GM12878 (cell line): Measurements from ENCODE around the gene SPACDR. TPM values are rescaled to one million over a fixed set of nuclear protein-coding genes. Genes with fewer than 3 reads are reported as not detected.

Experiments
- EP300 ChIP-seq, 2 experiments: fragments of 150-350 bp in 1 of 2; IDR thresholded peaks; 2 replicates each; pipeline ENCODE4 v1.6.1; 2011 to 2012; ENCODE audit warnings: low read depth in 2 of 2, low read length in 2 of 2, borderline replicate concordance in 1 of 2, improper control_type of control experiment in 1 of 2, inconsistent platforms in 1 of 2; ENCODE audit not compliant: control insufficient read depth in 1 of 2
- HDAC6 ChIP-seq: fragments of 200-600 bp; sonication (generic); IDR thresholded peaks from one replicate; pipeline ENCODE4 v1.8.0; 2017; ENCODE audit warnings: antibody characterized with exemption; ENCODE audit not compliant: unreplicated experiment
- IKZF2 ChIP-seq, 2 experiments: fragments of 450-650 bp; IDR thresholded peaks; 2 replicates each; pipeline ENCODE4 v1.6.1; 2017; ENCODE audit warnings: mild to moderate bottlenecking in 2 of 2, moderate library complexity in 2 of 2
- IRF3 ChIP-seq: fragments of 450-650 bp; IDR thresholded peaks from 2 replicates; pipeline ENCODE4 v1.6.1; 2014; ENCODE audit warnings: mild to moderate bottlenecking
- POLR2AphosphoS2 ChIP-seq: IDR thresholded peaks from 2 replicates; pipeline ENCODE4 v1.6.1; 2011; ENCODE audit warnings: low read depth, mild to moderate bottlenecking, low read length, improper control_type of control experiment, moderate library complexity
- RELA ChIP-seq: fragments of 450-650 bp; IDR thresholded peaks from 2 replicates; pipeline ENCODE4 v1.8.0; 2014; ENCODE audit warnings: borderline replicate concordance; ENCODE audit not compliant: partially characterized antibody
- REST ChIP-seq: IDR thresholded peaks from 2 replicates; pipeline ENCODE4 v1.6.1; 2012; ENCODE audit warnings: mild to moderate bottlenecking, low read depth, low read length
- SPI1 ChIP-seq: IDR thresholded peaks from 2 replicates; pipeline ENCODE4 v1.6.1; 2011; ENCODE audit warnings: low read depth, mild to moderate bottlenecking, low read length, moderate library complexity, borderline replicate concordance; ENCODE audit not compliant: insufficient read depth
- SUZ12 ChIP-seq: fragments of 200-600 bp; sonication (generic); IDR thresholded peaks from one replicate; pipeline ENCODE4 v1.6.1; 2018; ENCODE audit warnings: antibody characterized with exemption, mild to moderate bottlenecking; ENCODE audit not compliant: unreplicated experiment
- TARDBP ChIP-seq: IDR thresholded peaks from 2 replicates; pipeline ENCODE4 v1.6.1; 2016; ENCODE audit warnings: borderline replicate concordance
- TBL1XR1 ChIP-seq: IDR thresholded peaks from 2 replicates; pipeline ENCODE4 v1.6.1; 2012; ENCODE audit warnings: low read depth, low read length, improper control_type of control experiment
- ZBTB4 ChIP-seq: fragments of 450-650 bp; formaldehyde crosslinking; IDR thresholded peaks from 2 replicates; pipeline ENCODE4 v1.4.0; 2022; ENCODE audit warnings: mild to moderate bottlenecking, moderate library complexity
- ZNF274 ChIP-seq: IDR thresholded peaks from one replicate; pipeline ENCODE4 v1.8.0; 2011; ENCODE audit not compliant: insufficient read length, insufficient read depth
- polyA plus RNA-seq, 11 experiments: library from polyadenylated mRNA; depleted of rRNA in 4 of 11; unstranded in 6 of 11; stranded (reverse) in 5 of 11; fragments of >200 nt; fragmentation: Nextera tagmentation in 4 of 11; fragmentation: Illumina TruSeq in 1 of 11; extraction: Ambion mirVana in 4 of 11; extraction: Trizol in 1 of 11; gene quantifications; 1 replicate in 1 of 11; 2 replicates in 10 of 11; pipeline versions ENCODE4 v1.2.1 to v1.2.3, GENCODE V29; 2011 to 2016; ENCODE audit warnings: inconsistent platforms in 2 of 11, missing spikeins in 2 of 11, low read depth in 1 of 11
- total RNA-seq, 4 experiments: library from RNA; depleted of rRNA in 3 of 4; stranded (reverse); fragments of >200 nt in 3 of 4; fragmentation: Illumina TruSeq in 1 of 4; extraction: Trizol in 1 of 4; gene quantifications; 2 replicates each; pipeline versions ENCODE4 v1.2.1 to v1.2.3, GENCODE V29; 2013 to 2021
- TF ChIP-seq, protein P1 (sequence below): fragments of 150-350 bp; IDR thresholded peaks from 2 replicates; pipeline ENCODE4 v1.6.1; 2014; ENCODE audit warnings: mild to moderate bottlenecking, low read depth, low read length
- TF ChIP-seq, protein P2 (sequence below): IDR thresholded peaks from 2 replicates; pipeline ENCODE4 v1.6.1; 2011; ENCODE audit warnings: low read depth, mild to moderate bottlenecking, low read length, moderate library complexity, borderline replicate concordance; ENCODE audit errors: extremely low read depth
- TF ChIP-seq, protein P3 (sequence below): fragments of 450-650 bp; IDR thresholded peaks from 2 replicates; pipeline ENCODE4 v1.6.1; 2018; ENCODE audit warnings: mild to moderate bottlenecking, low read depth, moderate library complexity; ENCODE audit not compliant: partially characterized antibody

SPACDR gene
- total and polyA plus RNA-seq, 10 of the 15 experiments (the other 5 are each of a cell fraction or from before 2014, with no cell fraction given): 0.18 to 1.5 (median 0.63) TPM

DNA sequence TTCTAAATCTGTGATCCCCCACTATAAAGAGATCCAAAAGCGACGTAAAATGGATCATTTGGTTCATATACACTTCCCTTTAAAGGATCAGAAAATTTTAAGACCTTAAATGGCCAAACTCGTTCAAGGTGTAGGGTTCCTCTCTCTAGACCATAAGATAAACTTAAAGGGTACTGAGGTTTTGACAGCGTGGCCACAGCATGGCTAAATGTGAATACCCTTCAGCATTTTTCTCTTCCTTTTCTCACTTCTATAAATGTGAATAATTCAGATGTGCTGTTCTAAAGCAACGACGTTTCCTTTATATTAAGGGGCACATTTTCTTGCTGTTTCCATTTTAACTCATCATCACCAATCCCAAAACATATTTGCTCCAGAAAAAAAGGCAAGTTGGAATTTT, 40.7 kb downstream of the SPACDR start (continued):
- TF ChIP-seq, protein P1, sequence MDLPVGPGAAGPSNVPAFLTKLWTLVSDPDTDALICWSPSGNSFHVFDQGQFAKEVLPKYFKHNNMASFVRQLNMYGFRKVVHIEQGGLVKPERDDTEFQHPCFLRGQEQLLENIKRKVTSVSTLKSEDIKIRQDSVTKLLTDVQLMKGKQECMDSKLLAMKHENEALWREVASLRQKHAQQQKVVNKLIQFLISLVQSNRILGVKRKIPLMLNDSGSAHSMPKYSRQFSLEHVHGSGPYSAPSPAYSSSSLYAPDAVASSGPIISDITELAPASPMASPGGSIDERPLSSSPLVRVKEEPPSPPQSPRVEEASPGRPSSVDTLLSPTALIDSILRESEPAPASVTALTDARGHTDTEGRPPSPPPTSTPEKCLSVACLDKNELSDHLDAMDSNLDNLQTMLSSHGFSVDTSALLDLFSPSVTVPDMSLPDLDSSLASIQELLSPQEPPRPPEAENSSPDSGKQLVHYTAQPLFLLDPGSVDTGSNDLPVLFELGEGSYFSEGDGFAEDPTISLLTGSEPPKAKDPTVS: no peak
- TF ChIP-seq, protein P2, sequence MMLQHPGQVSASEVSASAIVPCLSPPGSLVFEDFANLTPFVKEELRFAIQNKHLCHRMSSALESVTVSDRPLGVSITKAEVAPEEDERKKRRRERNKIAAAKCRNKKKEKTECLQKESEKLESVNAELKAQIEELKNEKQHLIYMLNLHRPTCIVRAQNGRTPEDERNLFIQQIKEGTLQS: no peak
- TF ChIP-seq RELA (no peak), TARDBP (no peak), IRF3 (no peak), TBL1XR1 (no peak), SUZ12 (no peak), ZBTB4 (CRISPR knock-in tag) (no peak), HDAC6 (no peak), IKZF2 (IDR thresholded peaks at IDR 0.05) (peak; percentile 39 to 42; a peak in 2 of 4 replicates), POLR2AphosphoS2 (no peak), SPI1 (peak; percentile 65; the same call in 1 of the 2 replicates), EP300 (IDR thresholded peaks at IDR 0.05; ENCODE audit: borderline replicate concordance in 1 of 2, control insufficient read depth in 1 of 2, low read depth in 2 of 2, low read length in 2 of 2) (0 out of 4 replicates have a peak, but pooled peaks of 1 of the 2 experiments have one; percentile 13), REST (no peak), ZNF274 (no peak)
- TF ChIP-seq, protein P3, sequence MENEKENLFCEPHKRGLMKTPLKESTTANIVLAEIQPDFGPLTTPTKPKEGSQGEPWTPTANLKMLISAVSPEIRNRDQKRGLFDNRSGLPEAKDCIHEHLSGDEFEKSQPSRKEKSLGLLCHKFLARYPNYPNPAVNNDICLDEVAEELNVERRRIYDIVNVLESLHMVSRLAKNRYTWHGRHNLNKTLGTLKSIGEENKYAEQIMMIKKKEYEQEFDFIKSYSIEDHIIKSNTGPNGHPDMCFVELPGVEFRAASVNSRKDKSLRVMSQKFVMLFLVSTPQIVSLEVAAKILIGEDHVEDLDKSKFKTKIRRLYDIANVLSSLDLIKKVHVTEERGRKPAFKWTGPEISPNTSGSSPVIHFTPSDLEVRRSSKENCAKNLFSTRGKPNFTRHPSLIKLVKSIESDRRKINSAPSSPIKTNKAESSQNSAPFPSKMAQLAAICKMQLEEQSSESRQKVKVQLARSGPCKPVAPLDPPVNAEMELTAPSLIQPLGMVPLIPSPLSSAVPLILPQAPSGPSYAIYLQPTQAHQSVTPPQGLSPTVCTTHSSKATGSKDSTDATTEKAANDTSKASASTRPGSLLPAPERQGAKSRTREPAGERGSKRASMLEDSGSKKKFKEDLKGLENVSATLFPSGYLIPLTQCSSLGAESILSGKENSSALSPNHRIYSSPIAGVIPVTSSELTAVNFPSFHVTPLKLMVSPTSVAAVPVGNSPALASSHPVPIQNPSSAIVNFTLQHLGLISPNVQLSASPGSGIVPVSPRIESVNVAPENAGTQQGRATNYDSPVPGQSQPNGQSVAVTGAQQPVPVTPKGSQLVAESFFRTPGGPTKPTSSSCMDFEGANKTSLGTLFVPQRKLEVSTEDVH: no peak
